PC-9 (cell line): ENCODE measurements around the gene ERBB4.

Experiments used
- EZH2 ChIP-seq: fragments of 200-600 bp; sonication (generic); IDR thresholded peaks from 2 replicates; pipeline ENCODE4 v1.8.0; 2017; ENCODE audit warnings: antibody characterized with exemption, low read depth
- TF ChIP-seq, protein P1 (sequence below): fragments of 200-600 bp; sonication (generic); conservative IDR thresholded peaks from 2 replicates; pipeline ENCODE4 v1.6.1; 2017; ENCODE audit warnings: mixed run types, antibody characterized with exemption, mild to moderate bottlenecking, moderate library complexity

DNA sequence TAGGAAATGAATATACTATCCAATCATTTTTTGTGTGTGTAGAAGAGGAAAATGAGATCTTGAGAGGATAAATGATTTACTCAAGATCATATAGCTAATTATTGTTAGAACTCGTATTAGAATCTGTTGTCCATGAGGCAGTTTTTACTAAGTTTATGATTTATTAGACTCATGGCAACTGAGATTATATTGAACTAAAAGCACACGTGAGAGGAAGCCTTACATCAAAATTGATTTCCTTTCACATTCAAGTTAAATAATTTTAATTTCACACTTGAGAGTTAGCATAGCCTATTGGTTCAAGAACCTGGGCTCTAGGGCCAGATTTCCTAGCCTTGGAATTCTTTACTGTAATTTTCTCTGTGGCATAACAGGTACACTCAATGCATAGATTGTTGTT, 552.3 kb downstream of the ERBB4 start:
- TF ChIP-seq, protein P1, sequence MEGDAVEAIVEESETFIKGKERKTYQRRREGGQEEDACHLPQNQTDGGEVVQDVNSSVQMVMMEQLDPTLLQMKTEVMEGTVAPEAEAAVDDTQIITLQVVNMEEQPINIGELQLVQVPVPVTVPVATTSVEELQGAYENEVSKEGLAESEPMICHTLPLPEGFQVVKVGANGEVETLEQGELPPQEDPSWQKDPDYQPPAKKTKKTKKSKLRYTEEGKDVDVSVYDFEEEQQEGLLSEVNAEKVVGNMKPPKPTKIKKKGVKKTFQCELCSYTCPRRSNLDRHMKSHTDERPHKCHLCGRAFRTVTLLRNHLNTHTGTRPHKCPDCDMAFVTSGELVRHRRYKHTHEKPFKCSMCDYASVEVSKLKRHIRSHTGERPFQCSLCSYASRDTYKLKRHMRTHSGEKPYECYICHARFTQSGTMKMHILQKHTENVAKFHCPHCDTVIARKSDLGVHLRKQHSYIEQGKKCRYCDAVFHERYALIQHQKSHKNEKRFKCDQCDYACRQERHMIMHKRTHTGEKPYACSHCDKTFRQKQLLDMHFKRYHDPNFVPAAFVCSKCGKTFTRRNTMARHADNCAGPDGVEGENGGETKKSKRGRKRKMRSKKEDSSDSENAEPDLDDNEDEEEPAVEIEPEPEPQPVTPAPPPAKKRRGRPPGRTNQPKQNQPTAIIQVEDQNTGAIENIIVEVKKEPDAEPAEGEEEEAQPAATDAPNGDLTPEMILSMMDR: no peak
- TF ChIP-seq EZH2: no peak
